ENCODE measurements around the gene KIAA1328. TPM values are rescaled to one million over a fixed set of nuclear protein-coding genes. Genes with fewer than 3 reads are reported as not detected.

Gene KIAA1328
- total and polyA plus RNA-seq, 2 donors (not counting 3 experiments of a cell fraction or from before 2014, with no cell fraction given), result 2.7 to 6.5 TPM

DNA sequence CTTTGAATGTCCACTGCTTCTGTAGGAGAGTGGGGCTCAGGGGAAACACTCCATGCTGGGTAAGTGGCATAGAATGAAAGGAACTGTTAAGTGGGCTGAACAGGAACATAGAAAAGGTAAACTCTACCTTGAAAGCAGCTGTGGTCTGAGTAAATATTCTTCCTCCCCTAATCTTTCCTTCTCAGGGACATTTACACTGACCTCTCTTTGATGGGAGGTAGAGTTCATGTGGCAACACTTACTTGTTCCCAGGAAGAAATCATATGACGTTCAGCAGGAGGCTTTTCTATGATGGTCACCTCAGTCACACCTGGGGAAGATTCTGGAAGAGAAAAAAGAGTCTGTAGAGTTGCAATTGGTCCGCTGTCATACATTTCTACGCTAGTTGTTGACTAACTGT is 10.3 kb upstream of the KIAA1328 start:
- Histone ChIP-seq H4K20me1 (replicated peaks; ENCODE audit: control insufficient read depth, extremely low read depth, insufficient read depth, low read length) (no peaks in the 10 kb centered on the region), H3K27ac (ENCODE audit: insufficient read depth, low read depth, low read length) (no peak overlapping the region), H3K9ac (replicated peaks; ENCODE audit: extremely low read depth, insufficient read depth, low read length) (no peak overlapping the region), H2AFZ (ENCODE audit: low read depth, low read length) (no peak overlapping the region), H3K79me2 (ENCODE audit: control insufficient read depth, insufficient read depth, low read length) (peaks cover 14% of the 10 kb centered on the region), H3K9me3 (replicated peaks; ENCODE audit: control insufficient read depth, insufficient read depth, low read length) (no peaks in the 10 kb centered on the region), H3K9me1 (replicated peaks; ENCODE audit: control insufficient read depth, extremely low read depth, insufficient read depth, low read length) (no peaks in the 10 kb centered on the region), H3K27me3 (ENCODE audit: control insufficient read depth in 2 of 2, insufficient read depth in 2 of 2, low read length in 2 of 2) (no peaks in the 10 kb centered on the region), H3K4me2 (ENCODE audit: insufficient read depth, low read length) (no peak overlapping the region), H3K4me1 (ENCODE audit: control insufficient read depth, extremely low read depth, insufficient read depth, low read length) (no peaks in the 10 kb centered on the region), H3K36me3 (ENCODE audit: control insufficient read depth in 2 of 2, extremely low read depth in 1 of 2, insufficient read depth in 2 of 2, low read length in 2 of 2) (peaks cover 9 to 10% of the 10 kb centered on the region in 2 experiments), H3K4me3 (replicated peaks in 1 of 3; ENCODE audit: insufficient read depth in 1 of 3, low read depth in 1 of 3, low read length in 3 of 3) (no peak overlapping the region)
- no peak for TF ChIP-seq EZH2 (IDR thresholded peaks at IDR 0.05; ENCODE audit: borderline replicate concordance, low read depth, low read length, severe bottlenecking)
- no peak for TF ChIP-seq POLR2AphosphoS5 (IDR thresholded peaks at IDR 0.05; ENCODE audit: insufficient read depth, low read depth, low read length)
- TF ChIP-seq, protein P1, sequence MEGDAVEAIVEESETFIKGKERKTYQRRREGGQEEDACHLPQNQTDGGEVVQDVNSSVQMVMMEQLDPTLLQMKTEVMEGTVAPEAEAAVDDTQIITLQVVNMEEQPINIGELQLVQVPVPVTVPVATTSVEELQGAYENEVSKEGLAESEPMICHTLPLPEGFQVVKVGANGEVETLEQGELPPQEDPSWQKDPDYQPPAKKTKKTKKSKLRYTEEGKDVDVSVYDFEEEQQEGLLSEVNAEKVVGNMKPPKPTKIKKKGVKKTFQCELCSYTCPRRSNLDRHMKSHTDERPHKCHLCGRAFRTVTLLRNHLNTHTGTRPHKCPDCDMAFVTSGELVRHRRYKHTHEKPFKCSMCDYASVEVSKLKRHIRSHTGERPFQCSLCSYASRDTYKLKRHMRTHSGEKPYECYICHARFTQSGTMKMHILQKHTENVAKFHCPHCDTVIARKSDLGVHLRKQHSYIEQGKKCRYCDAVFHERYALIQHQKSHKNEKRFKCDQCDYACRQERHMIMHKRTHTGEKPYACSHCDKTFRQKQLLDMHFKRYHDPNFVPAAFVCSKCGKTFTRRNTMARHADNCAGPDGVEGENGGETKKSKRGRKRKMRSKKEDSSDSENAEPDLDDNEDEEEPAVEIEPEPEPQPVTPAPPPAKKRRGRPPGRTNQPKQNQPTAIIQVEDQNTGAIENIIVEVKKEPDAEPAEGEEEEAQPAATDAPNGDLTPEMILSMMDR (IDR thresholded peaks at IDR 0.05; ENCODE audit: extremely low read depth in 1 of 2, insufficient read depth in 1 of 2, low read depth in 1 of 2, low read length in 2 of 2), result no peak
- TF ChIP-seq GATA2 (IDR thresholded peaks at IDR 0.05; ENCODE audit: insufficient read depth, insufficient read length, low read depth, low read length), result no peak
- no peak for TF ChIP-seq JUN (IDR thresholded peaks at IDR 0.05; ENCODE audit: borderline replicate concordance, insufficient read depth, insufficient read length, low read depth)
- TF ChIP-seq FOS (IDR thresholded peaks at IDR 0.05; ENCODE audit: borderline replicate concordance, insufficient read depth, low read length), result no peak
- no peak for TF ChIP-seq POLR2A (IDR thresholded peaks at IDR 0.05; ENCODE audit: low read depth, low read length)
- TF ChIP-seq, protein P2, sequence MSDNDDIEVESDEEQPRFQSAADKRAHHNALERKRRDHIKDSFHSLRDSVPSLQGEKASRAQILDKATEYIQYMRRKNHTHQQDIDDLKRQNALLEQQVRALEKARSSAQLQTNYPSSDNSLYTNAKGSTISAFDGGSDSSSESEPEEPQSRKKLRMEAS (IDR thresholded peaks at IDR 0.05; ENCODE audit: insufficient read depth, insufficient read length), result no peak
- TF ChIP-seq MYC (IDR thresholded peaks at IDR 0.05; ENCODE audit: low read depth, low read length), result no peak
- ChIA-PET CTCF (interaction anchor here (1.1 to 1.9 kb wide), 2 partner anchors 9 to 130 kb away, joined by 4 to 5 read pairs; no protein-coding TSS in a partner anchor), POLR2A (no interaction called here)
- FAIRE-seq, result no peak
- DNase-seq (ENCODE audit: low read depth, low spot score), result no peak
- dilution Hi-C loops (cut with MboI; ENCODE audit: extremely low pct_ligation_motif_present, low sequenced_read_pairs) (no loop called here), intact Hi-C loops (cut with micrococcal nuclease) (no loop called here)
- BruUV-seq (replicated peaks), result no TSS peak
